Prostate gland (tissue), 2 donors: Measurements from ENCODE around the gene SGK1. TPM values are rescaled to one million over a fixed set of nuclear protein-coding genes. Genes with fewer than 3 reads are reported as not detected.
"Not testable (repeated sequence)": the region's sequence is repeated elsewhere in the genome, so short reads cannot be mapped to it uniquely, and the experiment has no call there.

ENCODE experiments used
- DNase-seq: peaks from one replicate; pipeline ENCODE4 v3.0.0-alpha.2; 2019; ENCODE audit warnings: low spot score
- H3K27ac ChIP-seq, 2 donors: fragments of 200-600 bp; sonication (generic); 2 replicates each; pipeline ENCODE4 v1.5.1; 2017 to 2019
- H3K27me3 ChIP-seq: fragments of 200-600 bp; sonication (generic); replicated peaks from 2 replicates; pipeline ENCODE4 v1.5.1; 2019; ENCODE audit not compliant: insufficient read depth
- H3K36me3 ChIP-seq, 2 donors: fragments of 200-600 bp; sonication (generic); 1 replicate in 1 of 2; 2 replicates in 1 of 2; pipeline versions ENCODE4 v1.5.1 to v1.8.1; 2017 to 2019
- H3K4me1 ChIP-seq: fragments of 200-600 bp; sonication (generic); replicated peaks from 2 replicates; pipeline ENCODE4 v1.5.1; 2019
- H3K4me3 ChIP-seq, 2 donors: fragments of 200-600 bp; sonication (generic); 2 replicates each; pipeline ENCODE4 v1.5.1; 2017 to 2019
- H3K9me3 ChIP-seq: fragments of 200-600 bp; sonication (generic); 2 replicates; pipeline ENCODE4 v1.5.1; 2017
- CTCF ChIP-seq, 4 experiments: fragments of 200-600 bp in 2 of 4; fragments of 450-650 bp in 2 of 4; sonication (generic) in 2 of 4; IDR thresholded peaks; 1 replicate in 3 of 4; 2 replicates in 1 of 4; pipeline ENCODE4 v1.5.1; 2016 to 2019; ENCODE audit warnings: antibody characterized with exemption in 4 of 4, mild to moderate bottlenecking in 2 of 4, moderate library complexity in 2 of 4
- POLR2A ChIP-seq: fragments of 450-650 bp; IDR thresholded peaks from one replicate; pipeline ENCODE4 v1.6.1; 2016; ENCODE audit warnings: antibody characterized with exemption, mild to moderate bottlenecking
- POLR2AphosphoS5 ChIP-seq: sonication (generic); formaldehyde crosslinking; IDR thresholded peaks from one replicate; pipeline ENCODE4 v1.6.1; 2017; ENCODE audit warnings: antibody characterized with exemption
- WGBS: methylation state at CpG from one replicate; pipeline ENCODE4 v1.1.5; 2018; 5-methylcytosine and 5-hydroxymethylcytosine counted together
- intact Hi-C: fragments of 100-400 bp; cut with DNase I; formaldehyde crosslinking; loops from one replicate; pipeline ENCODE4 v1.14.2; 2022
- total RNA-seq, 2 donors: library from RNA; depleted of rRNA; stranded (reverse); fragments of >200 nt; gene quantifications; one replicate each; pipeline ENCODE4 v1.1.0, GENCODE V29; 2016

Gene SGK1
- total RNA-seq, 2 donors from 2014 or later: 243 to 260 TPM

DNA sequence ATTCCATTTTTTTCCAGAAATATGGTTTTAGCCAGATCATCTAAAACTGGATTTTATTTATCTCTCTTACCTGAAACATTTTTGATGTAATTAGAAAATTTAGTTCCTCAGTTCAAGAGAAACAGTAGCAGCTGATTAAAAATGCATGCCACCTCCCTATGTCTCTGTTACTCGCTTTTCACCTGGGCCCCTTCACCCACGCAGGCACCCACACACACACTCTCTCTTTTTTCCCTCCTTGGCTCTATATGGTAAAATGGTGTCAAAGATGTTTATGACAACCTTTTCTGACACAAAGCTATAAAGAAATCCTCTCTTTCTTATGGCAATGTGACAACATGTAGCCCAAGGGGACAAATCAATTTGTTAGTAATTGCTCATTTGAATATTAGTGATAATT lies 5.8 kb upstream of the SGK1 start:
- Histone ChIP-seq H3K36me3 (no peaks in the 10 kb centered on the region), H3K4me1 (no peaks in the 10 kb centered on the region), H3K27ac (no peak overlapping the region), H3K27me3 (no peaks in the 10 kb centered on the region), H3K9me3 (no peaks in the 10 kb centered on the region), H3K4me3 (no peak overlapping the region)
- DNase-seq: no peak
- 98% methylated on average over 2 of the region's 2 CpGs for WGBS
- TF ChIP-seq POLR2A (no peak), POLR2AphosphoS5 (no peak), CTCF (IDR thresholded peaks at IDR 0.05) (no peak)
- intact Hi-C loops: no loop called here

DNA sequence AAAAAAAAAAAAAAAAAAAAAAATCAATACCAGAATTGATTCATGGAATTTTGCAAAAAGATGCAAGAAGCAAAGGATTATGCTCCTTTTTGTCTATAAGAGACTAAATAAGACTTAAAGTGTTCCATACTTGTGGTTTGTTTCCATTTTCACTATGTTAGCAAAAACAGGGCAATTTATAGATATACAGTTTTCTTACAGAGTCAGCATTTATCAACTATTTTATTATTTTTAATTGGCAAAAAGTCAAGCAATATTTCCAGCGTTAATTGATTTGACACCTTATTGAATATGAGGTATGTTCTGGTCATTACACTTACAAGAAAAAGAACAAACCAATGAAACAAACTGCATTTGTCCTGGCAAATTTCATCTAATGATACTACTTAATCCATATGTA lies 5.4 kb upstream of the SGK1 start:
- Histone ChIP-seq H3K27ac (no peak overlapping the region), H3K36me3 (no peaks in the 10 kb centered on the region), H3K27me3 (no peaks in the 10 kb centered on the region), H3K4me3 (no peak overlapping the region), H3K4me1 (no peaks in the 10 kb centered on the region), H3K9me3 (no peaks in the 10 kb centered on the region)
- intact Hi-C loops: no loop called here
- TF ChIP-seq CTCF (IDR thresholded peaks at IDR 0.05): no peak
- TF ChIP-seq POLR2A: no peak
- no peak for TF ChIP-seq POLR2AphosphoS5
- no peak for DNase-seq
- 91% methylated on average over 1 of the region's 1 CpG for WGBS

DNA sequence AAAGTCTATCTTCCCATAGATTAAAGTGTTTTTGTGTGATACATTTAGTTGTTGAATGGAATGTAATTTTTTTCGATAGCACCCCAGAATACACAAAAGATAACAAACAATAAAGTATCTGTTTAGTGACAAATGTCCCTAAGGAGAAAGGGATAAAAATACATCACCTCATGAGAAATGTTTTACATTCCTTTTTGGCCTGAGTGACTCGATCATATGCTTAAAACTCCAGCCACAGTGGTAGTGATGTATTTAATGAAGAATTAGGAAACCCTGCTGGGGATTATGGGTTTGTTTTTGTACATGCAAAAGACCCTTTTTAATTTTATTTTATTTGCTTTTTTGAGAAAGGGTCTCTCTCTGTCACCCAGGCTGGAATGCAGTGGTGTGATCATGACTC lies 4.3 kb upstream of the SGK1 start:
- no peaks in the 10 kb centered on the region for H3K9me3 ChIP-seq
- no peaks in the 10 kb centered on the region for H3K36me3 ChIP-seq
- H3K27ac ChIP-seq: no peak overlapping the region
- 91% methylated on average over 2 of the region's 2 CpGs for WGBS
- H3K4me3 ChIP-seq: no peak overlapping the region
- H3K27me3 ChIP-seq: no peaks in the 10 kb centered on the region
- TF ChIP-seq POLR2AphosphoS5: no peak
- no peak for TF ChIP-seq CTCF (IDR thresholded peaks at IDR 0.05)
- no peak for TF ChIP-seq POLR2A
- intact Hi-C loops: no loop called here
- no peaks in the 10 kb centered on the region for H3K4me1 ChIP-seq
- DNase-seq: no peak

DNA sequence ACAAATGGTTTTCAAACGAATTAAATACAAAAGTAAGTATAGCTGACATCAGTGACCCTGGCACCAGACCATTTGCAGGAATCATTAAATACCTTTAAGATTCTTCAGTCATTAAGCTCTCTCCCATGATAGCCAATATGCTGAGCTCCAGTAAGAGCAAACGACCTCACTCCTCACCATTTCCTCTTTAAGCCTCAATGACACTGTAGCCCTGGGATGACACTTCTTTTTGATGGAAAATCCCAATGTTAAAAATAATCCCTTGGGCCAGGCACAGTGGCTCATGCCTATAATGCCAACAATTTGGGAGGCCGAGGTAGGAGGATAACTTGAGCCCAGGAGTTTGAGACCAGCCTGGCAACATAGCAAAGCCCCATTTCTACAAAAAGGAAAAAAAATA lies 3.3 kb upstream of the SGK1 start:
- WGBS: 76% methylated on average over 3 of the region's 3 CpGs
- no peak overlapping the region for H3K27ac ChIP-seq
- no peak overlapping the region for H3K4me3 ChIP-seq
- no peaks in the 10 kb centered on the region for H3K9me3 ChIP-seq
- no peak for TF ChIP-seq CTCF (IDR thresholded peaks at IDR 0.05)
- no peak for TF ChIP-seq POLR2A
- TF ChIP-seq POLR2AphosphoS5: no peak
- no peaks in the 10 kb centered on the region for H3K36me3 ChIP-seq
- no peaks in the 10 kb centered on the region for H3K4me1 ChIP-seq
- intact Hi-C loops: no loop called here
- no peaks in the 10 kb centered on the region for H3K27me3 ChIP-seq
- no peak for DNase-seq

GRCh38 chr6:134319686-134320085 lies 1.8 kb upstream of the SGK1 start:
- DNase-seq, H3K9me3 ChIP-seq, H3K27me3 ChIP-seq, H3K27ac ChIP-seq, H3K4me1 ChIP-seq, H3K36me3 ChIP-seq, intact Hi-C loops, H3K4me3 ChIP-seq: not testable (repeated sequence)
- whole genome bisulfite sequencing: 98% methylated on average over 2 of the region's 2 CpGs

- H3K4me1 ChIP-seq: no peaks in the 10 kb centered on the region
- H3K4me3 ChIP-seq: no peak overlapping the region
- H3K27ac ChIP-seq: no peak overlapping the region
- no peak for TF ChIP-seq CTCF (IDR thresholded peaks at IDR 0.05)
- no peak for TF ChIP-seq POLR2A
- TF ChIP-seq POLR2AphosphoS5: no peak
- no peaks in the 10 kb centered on the region for H3K9me3 ChIP-seq
- intact Hi-C loops: no loop called here
- WGBS: 98% methylated on average over 1 of the region's 1 CpG
- no peaks in the 10 kb centered on the region for H3K36me3 ChIP-seq
- no peaks in the 10 kb centered on the region for H3K27me3 ChIP-seq
- DNase-seq: no peak
Observed at GRCh38 chr6:134318974-134319281, 1.0 kb upstream of the SGK1 start.
